ENCODE data around the gene INO80E. TPM values are rescaled to one million over a fixed set of nuclear protein-coding genes. Genes with fewer than 3 reads are reported as not detected.

INO80E gene
- total and polyA plus RNA-seq, 3 experiments from 2014 or later, result 6.5 to 123 (median 121) TPM

DNA sequence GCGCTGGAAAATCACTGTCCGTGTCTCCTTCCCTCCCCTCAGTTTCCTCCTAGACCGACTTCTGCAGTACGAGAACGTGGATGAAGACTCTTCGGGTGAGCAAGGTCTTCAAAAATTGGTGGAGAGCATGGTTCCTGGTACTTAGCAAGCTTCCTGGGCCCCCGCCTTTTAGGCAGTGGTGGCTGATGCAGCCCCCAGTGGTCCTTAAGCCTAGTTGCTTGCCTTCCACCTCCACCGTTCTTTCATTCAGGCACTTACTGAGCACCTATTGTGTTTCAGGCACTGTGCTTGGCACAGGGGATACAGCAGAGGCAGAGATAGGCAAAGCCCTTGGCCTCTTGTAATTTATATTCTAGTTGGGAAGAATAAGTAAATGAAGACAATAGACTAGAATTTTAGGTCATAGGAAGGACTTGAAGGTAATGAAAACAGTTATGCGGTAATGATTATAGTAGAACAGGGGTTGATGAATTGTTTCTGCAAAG lies 767 bp downstream of the INO80E start:
- peak overlapping the region; percentile 95 for H3K27ac ChIP-seq (ENCODE audit: low read depth, low read length)
- peaks cover 0 to 71% (median 8%) of the 10 kb centered on the region in 3 donors for H3K36me3 Mint-ChIP-seq
- H3K27me3 Mint-ChIP-seq, result no peaks in the 10 kb centered on the region
- H3K9me3 Mint-ChIP-seq, result no peaks in the 10 kb centered on the region
- H3K4me3 ChIP-seq (ENCODE audit: low read length), result peak overlapping the region; percentile 83
- peak overlapping the region; percentile 54 to 99 (median 98) for H3K27ac Mint-ChIP-seq
- DNase-seq, result no peak
- peaks cover 19% of the 10 kb centered on the region for H3K4me1 ChIP-seq (ENCODE audit: insufficient read depth, low read length)
- ChIA-PET CTCF (interaction anchor here (0.6 to 1.9 kb wide), 5 partner anchors 9 to 303 kb away, joined by 3 to 4 read pairs (median 3); no protein-coding TSS in a partner anchor), POLR2A (interaction anchor here (0.8 to 3.8 kb wide), 4 partner anchors 23 to 295 kb away, joined by 3 to 14 read pairs (median 4); partner anchors contain the start of genes ALDOA, PAGR1 and TAOK2)
- H3K4me1 Mint-ChIP-seq, result peaks cover 30 to 55% (median 46%) of the 10 kb centered on the region in 3 donors
- H3K27me3 ChIP-seq (ENCODE audit: insufficient read depth, low read length, poor library complexity, severe bottlenecking), result no peaks in the 10 kb centered on the region
- peak overlapping the region; percentile 95 to 99 (median 96) for H3K4me3 Mint-ChIP-seq
- no peaks in the 10 kb centered on the region for H3K9me3 ChIP-seq (ENCODE audit: low read length)
- H3K36me3 ChIP-seq (ENCODE audit: insufficient read depth, low read length), result peaks cover 4% of the 10 kb centered on the region

DNA sequence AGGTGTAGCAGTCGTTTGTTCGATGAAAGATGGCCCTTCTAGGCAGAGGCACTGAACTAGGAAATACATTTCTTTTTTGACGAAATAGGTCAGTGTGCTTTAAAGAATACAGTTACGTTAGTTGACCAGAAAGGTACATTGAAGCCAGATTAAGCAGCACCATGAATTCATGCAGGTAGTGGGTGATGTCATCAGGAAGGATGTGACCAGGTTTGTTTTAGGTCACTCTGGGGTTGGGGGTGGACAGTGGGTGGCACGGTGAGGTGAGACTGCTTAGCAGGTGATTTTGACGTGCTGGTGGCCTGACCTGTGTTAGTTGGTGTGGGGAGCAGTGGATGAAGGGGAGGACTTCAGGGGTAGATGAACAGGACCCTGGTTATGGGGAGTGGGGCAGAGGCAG lies 3.6 kb downstream of the INO80E start:
- peaks cover 0 to 70% (median 3%) of the 10 kb centered on the region in 3 donors for H3K36me3 Mint-ChIP-seq
- H3K4me3 Mint-ChIP-seq, result no peak overlapping the region
- H3K9me3 Mint-ChIP-seq, result no peaks in the 10 kb centered on the region
- Histone ChIP-seq H3K27ac (ENCODE audit: low read depth, low read length) (no peak overlapping the region), H3K9me3 (ENCODE audit: low read length) (no peaks in the 10 kb centered on the region), H3K36me3 (ENCODE audit: insufficient read depth, low read length) (peaks cover 4% of the 10 kb centered on the region), H3K4me1 (ENCODE audit: insufficient read depth, low read length) (peaks cover 13% of the 10 kb centered on the region), H3K4me3 (ENCODE audit: low read length) (no peak overlapping the region), H3K27me3 (ENCODE audit: insufficient read depth, low read length, poor library complexity, severe bottlenecking) (no peaks in the 10 kb centered on the region)
- CTCF ChIA-PET, result no interaction called here
- peaks cover 31 to 47% (median 40%) of the 10 kb centered on the region in 3 donors for H3K4me1 Mint-ChIP-seq
- H3K27me3 Mint-ChIP-seq, result no peaks in the 10 kb centered on the region
- POLR2A ChIA-PET, result no interaction called here
- no peak for DNase-seq
- H3K27ac Mint-ChIP-seq, result peak overlapping the region in 1 of 8 donors; percentile 65

DNA sequence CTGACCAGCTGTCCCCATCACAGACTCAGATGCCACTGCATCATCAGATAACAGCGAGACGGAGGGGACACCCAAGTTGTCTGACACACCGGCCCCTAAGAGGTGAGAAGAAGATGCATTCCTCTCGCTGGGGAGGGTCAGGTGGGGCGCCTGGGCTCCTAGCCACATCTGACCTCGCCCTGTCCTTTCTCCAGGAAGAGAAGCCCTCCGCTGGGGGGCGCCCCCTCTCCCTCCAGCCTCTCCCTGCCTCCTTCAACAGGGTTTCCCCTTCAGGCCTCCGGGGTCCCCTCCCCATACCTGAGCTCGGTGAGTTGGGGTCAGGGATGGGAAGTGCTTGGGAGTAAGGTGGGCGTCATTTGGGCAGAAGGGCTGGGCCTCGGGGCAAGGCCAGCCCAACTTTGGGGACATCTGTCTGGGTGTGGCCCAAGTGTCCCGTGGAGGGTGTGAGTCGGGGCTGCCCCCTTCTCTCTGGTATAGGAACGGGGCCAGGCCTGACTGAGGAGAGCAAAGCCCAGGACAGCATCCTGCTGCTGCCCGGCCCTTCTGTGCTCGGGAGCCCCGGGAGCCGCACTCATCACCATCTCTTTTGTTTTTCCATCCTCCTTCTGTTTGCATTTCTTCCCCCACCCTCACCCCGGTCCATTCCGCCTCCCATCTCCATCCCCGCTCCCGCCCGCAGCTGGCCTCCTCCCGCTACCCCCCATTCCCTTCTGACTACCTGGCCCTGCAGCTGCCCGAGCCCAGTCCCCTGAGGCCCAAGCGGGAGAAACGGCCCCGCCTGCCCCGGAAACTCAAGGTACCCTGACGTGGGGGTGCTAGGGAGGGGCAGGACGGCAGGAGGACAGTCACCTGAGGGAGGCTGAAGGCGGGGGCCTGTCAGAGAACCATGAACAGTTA lies 4.9 kb downstream of the INO80E start:
- Mint-ChIP-seq H3K4me1 (peaks cover 26 to 34% (median 33%) of the 10 kb centered on the region in 3 donors), H3K4me3 (no peak overlapping the region)
- CTCF ChIA-PET, result no interaction called here

DNA sequence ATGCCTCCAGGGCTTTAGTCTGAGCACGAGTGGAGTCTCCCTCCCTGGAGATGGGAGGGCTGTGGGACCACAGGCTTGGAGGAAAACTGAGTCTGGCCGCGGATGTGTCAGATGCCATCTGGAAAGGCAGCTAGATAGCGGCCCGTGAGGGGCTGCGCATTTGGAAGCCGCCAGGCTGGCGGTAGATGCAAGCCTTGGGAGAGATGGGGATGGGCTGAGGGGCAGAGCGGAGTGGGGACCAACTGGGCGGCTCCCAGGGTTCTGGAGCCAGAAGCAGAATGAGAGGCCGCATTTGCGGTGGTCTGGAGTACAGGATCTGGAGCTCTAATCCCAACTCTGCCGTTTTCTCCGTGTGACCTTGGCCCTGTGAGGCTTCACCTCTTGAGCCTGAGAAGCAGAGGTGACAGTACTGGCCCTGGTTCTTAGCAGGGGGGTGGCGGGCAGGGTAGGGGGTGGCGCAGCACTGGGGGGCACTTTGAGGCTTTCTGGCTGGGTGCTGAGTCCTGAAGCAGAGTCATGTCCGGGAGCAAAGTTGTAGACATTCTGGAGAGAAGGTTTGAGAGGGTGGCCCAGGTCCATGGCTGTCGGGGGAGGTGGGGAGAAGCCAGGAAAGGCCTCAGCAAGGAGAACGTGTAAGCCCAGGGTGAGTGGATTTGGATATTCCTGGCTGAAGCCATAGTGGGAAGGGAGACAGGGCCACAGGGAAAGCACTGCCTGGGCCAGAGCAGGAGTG lies 6.7 kb downstream of the INO80E start:
- Histone ChIP-seq H3K9me3 (ENCODE audit: low read length) (no peaks in the 10 kb centered on the region), H3K36me3 (ENCODE audit: insufficient read depth, low read length) (peaks cover 4% of the 10 kb centered on the region), H3K27me3 (ENCODE audit: insufficient read depth, low read length, poor library complexity, severe bottlenecking) (no peaks in the 10 kb centered on the region), H3K4me1 (ENCODE audit: insufficient read depth, low read length) (no peaks in the 10 kb centered on the region), H3K4me3 (ENCODE audit: low read length) (no peak overlapping the region), H3K27ac (ENCODE audit: low read depth, low read length) (no peak overlapping the region)
- POLR2A ChIA-PET, result no interaction called here
- DNase-seq, result no peak
- H3K4me3 Mint-ChIP-seq, result peak overlapping the region in 2 of 7 donors; percentile 33 to 71
- peaks cover 0 to 46% (median 3%) of the 10 kb centered on the region in 3 donors for H3K36me3 Mint-ChIP-seq
- CTCF ChIA-PET, result interaction anchor here (1.2 kb wide), 1 partner anchor 303 kb away, joined by 4 read pairs; no protein-coding TSS in a partner anchor
- H3K27ac Mint-ChIP-seq, result peak overlapping the region in 2 of 8 donors; percentile 12 to 75
- no peaks in the 10 kb centered on the region for H3K27me3 Mint-ChIP-seq
- H3K4me1 Mint-ChIP-seq, result peaks cover 15 to 20% (median 19%) of the 10 kb centered on the region in 3 donors
- no peaks in the 10 kb centered on the region for H3K9me3 Mint-ChIP-seq

More for the DNA sequence above, 4.9 kb downstream of the INO80E start:
- peaks cover 0 to 58% (median 3%) of the 10 kb centered on the region in 3 donors for H3K36me3 Mint-ChIP-seq
- no peaks in the 10 kb centered on the region for H3K9me3 Mint-ChIP-seq
- peak overlapping the region in 1 of 8 donors; percentile 52 for H3K27ac Mint-ChIP-seq
- Histone ChIP-seq H3K27me3 (ENCODE audit: insufficient read depth, low read length, poor library complexity, severe bottlenecking) (no peaks in the 10 kb centered on the region), H3K27ac (ENCODE audit: low read depth, low read length) (no peak overlapping the region), H3K4me3 (ENCODE audit: low read length) (no peak overlapping the region), H3K36me3 (ENCODE audit: insufficient read depth, low read length) (peaks cover 4% of the 10 kb centered on the region), H3K9me3 (ENCODE audit: low read length) (no peaks in the 10 kb centered on the region), H3K4me1 (ENCODE audit: insufficient read depth, low read length) (peaks cover 8% of the 10 kb centered on the region)
- DNase-seq, result no peak
- POLR2A ChIA-PET, result no interaction called here
- H3K27me3 Mint-ChIP-seq, result no peaks in the 10 kb centered on the region

DNA sequence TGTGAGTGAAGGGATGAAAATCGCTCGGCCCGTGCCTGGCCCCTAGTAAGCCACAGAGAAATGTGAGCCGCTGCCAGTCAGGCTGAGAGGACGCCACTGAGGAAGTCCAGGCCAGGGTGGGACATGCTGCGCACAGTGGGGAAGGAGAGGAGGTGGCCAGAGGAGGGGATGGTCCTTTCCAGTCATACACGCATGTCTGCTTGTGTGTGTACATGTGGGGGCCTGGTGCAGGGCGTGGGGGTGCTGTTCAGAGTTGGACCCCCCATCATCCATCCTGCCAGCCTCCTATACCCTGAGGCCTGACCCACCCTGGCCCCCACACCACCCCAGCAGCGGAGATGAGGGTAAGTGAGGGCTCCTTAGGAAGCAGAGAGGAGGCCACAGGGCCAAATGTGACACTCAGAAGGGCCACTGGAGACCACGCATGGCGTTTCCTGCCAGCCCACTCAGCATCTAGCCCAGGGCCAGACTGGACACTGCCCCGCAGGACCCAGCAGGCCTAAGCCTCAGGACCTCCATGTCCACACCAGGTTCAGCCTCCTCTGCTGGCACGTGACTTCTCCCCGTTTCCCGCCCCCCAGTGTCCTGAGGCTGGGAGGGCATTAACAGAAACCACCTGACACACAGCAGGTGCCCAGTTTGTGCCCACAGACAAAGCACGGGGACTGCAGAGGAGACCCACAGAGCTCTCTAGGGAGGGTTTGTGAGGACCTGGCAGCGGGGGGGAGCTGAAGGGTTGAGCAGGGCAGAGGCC lies 7.8 kb downstream of the INO80E start:
- no peak overlapping the region for H3K27ac ChIP-seq (ENCODE audit: low read depth, low read length)
- ChIA-PET CTCF (interaction anchor here (0.8 to 2.1 kb wide), 4 partner anchors 116 to 304 kb away, joined by 3 to 8 read pairs (median 4); no protein-coding TSS in a partner anchor), POLR2A (no interaction called here)
- H3K4me1 ChIP-seq (ENCODE audit: insufficient read depth, low read length), result no peaks in the 10 kb centered on the region
- no peak for DNase-seq
- H3K27me3 ChIP-seq (ENCODE audit: insufficient read depth, low read length, poor library complexity, severe bottlenecking), result no peaks in the 10 kb centered on the region
- no peaks in the 10 kb centered on the region for H3K9me3 ChIP-seq (ENCODE audit: low read length)
- Mint-ChIP-seq H3K9me3 (no peaks in the 10 kb centered on the region), H3K27ac (no peak overlapping the region), H3K36me3 (peaks cover 0 to 39% (median 3%) of the 10 kb centered on the region in 3 donors), H3K27me3 (peaks cover 4 to 6% of the 10 kb centered on the region in 2 donors), H3K4me3 (no peak overlapping the region), H3K4me1 (peaks cover 10 to 11% (median 11%) of the 10 kb centered on the region in 3 donors)
- no peak overlapping the region for H3K4me3 ChIP-seq (ENCODE audit: low read length)
- H3K36me3 ChIP-seq (ENCODE audit: insufficient read depth, low read length), result peaks cover 4% of the 10 kb centered on the region

DNA sequence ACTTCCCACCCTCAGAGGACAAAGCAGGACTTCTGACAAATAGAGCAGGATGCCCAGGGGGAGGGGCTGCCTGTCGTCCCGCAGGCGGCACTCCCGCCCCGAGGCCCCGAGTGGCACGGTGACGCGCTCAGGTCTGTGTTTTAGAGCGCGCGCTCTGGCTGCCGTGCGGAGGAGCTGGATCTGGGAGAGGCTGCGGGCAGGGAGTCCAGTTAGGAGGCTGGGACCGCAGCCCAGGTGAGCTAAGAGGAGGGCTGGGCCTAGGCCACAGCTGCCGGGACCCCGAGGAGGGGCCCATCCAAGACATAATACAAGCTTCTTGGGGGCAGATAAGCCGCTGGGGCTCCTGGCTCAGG lies 8.4 kb downstream of the INO80E start:
- no peak overlapping the region for H3K27ac Mint-ChIP-seq
- Histone ChIP-seq H3K27ac (ENCODE audit: low read depth, low read length) (no peak overlapping the region), H3K4me1 (ENCODE audit: insufficient read depth, low read length) (no peaks in the 10 kb centered on the region), H3K36me3 (ENCODE audit: insufficient read depth, low read length) (peaks cover 4% of the 10 kb centered on the region), H3K27me3 (ENCODE audit: insufficient read depth, low read length, poor library complexity, severe bottlenecking) (no peaks in the 10 kb centered on the region), H3K4me3 (ENCODE audit: low read length) (no peak overlapping the region), H3K9me3 (ENCODE audit: low read length) (no peaks in the 10 kb centered on the region)
- peaks cover 0 to 33% (median 3%) of the 10 kb centered on the region in 3 donors for H3K36me3 Mint-ChIP-seq
- no peak overlapping the region for H3K4me3 Mint-ChIP-seq
- peaks cover 5 to 11% (median 6%) of the 10 kb centered on the region in 3 donors for H3K4me1 Mint-ChIP-seq
- POLR2A ChIA-PET, result no interaction called here
- DNase-seq, result no peak
- no peaks in the 10 kb centered on the region for H3K9me3 Mint-ChIP-seq
- H3K27me3 Mint-ChIP-seq, result peaks cover 7 to 12% of the 10 kb centered on the region in 2 donors
- CTCF ChIA-PET, result interaction anchor here (0.8 to 2.1 kb wide), 6 partner anchors 27 to 313 kb away, joined by 3 to 8 read pairs (median 4); partner anchors contain the start of gene TLCD3B

DNA sequence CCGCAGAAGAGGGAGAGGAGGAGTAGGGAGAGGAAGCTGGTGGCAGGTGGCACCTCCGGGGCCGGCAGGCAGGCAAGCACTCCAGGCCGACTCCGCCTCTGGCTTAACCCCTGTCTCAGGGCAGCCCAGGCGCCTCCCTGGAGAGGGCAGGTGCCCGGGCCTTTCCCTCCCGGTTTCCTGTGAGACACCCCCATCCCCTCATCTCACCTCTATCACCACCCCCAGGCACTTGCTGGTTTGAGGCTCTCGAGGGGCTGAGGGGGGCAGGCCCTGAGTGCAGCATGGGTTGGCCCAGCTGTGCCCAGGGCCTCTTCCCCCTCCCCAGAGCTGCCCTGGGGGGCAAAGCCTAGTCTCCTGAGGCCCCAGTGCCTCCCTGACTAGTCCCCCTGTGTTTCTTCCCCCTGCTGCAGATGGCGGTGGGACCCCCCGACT lies 8.8 kb downstream of the INO80E start:
- Histone ChIP-seq H3K36me3 (ENCODE audit: insufficient read depth, low read length) (no peaks in the 10 kb centered on the region), H3K4me3 (ENCODE audit: low read length) (no peak overlapping the region), H3K4me1 (ENCODE audit: insufficient read depth, low read length) (no peaks in the 10 kb centered on the region), H3K27ac (ENCODE audit: low read depth, low read length) (no peak overlapping the region), H3K27me3 (ENCODE audit: insufficient read depth, low read length, poor library complexity, severe bottlenecking) (no peaks in the 10 kb centered on the region), H3K9me3 (ENCODE audit: low read length) (no peaks in the 10 kb centered on the region)
- Mint-ChIP-seq H3K9me3 (no peaks in the 10 kb centered on the region), H3K36me3 (peaks cover 0 to 29% (median 3%) of the 10 kb centered on the region in 3 donors), H3K4me3 (no peak overlapping the region), H3K27ac (no peak overlapping the region), H3K27me3 (peaks cover 10 to 15% of the 10 kb centered on the region in 2 donors), H3K4me1 (peaks cover under 1 to 8% (median 1%) of the 10 kb centered on the region in 3 donors)
- ChIA-PET POLR2A (no interaction called here), CTCF (interaction anchor here (0.8 to 2.1 kb wide), 9 partner anchors 8 to 313 kb away, joined by 3 to 8 read pairs (median 3); partner anchors contain the start of genes INO80E and TLCD3B)
- DNase-seq, result no peak

All from CD8-positive, alpha-beta memory T cell (primary cell).